Activated CD8-positive, alpha-beta memory T cell treated with anti-CD3 and anti-CD28 coated beads for 24 hours (primary cell): Measurements from ENCODE around the gene SLC8A1.
"Not testable (repeated sequence)": the region's sequence is repeated elsewhere in the genome, so short reads cannot be mapped to it uniquely, and the experiment has no call there.

ENCODE experiments used
- DNase-seq: peaks from one replicate; pipeline ENCODE4 v3.0.0-alpha.2; 2020

Gene SLC8A1

GRCh38 chr2:40095000-40095399, 356.9 kb downstream of the SLC8A1 start:
- no peak for DNase-seq

DNA sequence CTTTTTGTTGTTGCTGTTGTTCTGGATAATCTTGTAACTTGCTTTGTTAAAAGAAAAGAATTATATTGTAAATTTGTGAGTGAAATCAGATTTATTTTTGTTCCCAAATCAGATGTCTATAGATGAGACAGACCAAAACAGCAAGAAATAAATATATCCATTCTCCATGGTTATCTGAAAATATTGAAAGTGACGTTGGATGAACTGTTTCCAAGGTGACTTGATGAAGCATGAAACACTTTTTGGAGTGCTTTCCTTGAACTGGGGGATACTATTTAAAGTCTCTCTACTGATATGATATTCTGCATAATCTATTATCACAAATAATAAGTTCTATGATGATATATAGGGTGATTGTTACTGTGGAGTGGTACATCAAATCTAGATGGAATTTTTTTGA, 357.4 kb downstream of the SLC8A1 start:
- no peak for DNase-seq

DNA sequence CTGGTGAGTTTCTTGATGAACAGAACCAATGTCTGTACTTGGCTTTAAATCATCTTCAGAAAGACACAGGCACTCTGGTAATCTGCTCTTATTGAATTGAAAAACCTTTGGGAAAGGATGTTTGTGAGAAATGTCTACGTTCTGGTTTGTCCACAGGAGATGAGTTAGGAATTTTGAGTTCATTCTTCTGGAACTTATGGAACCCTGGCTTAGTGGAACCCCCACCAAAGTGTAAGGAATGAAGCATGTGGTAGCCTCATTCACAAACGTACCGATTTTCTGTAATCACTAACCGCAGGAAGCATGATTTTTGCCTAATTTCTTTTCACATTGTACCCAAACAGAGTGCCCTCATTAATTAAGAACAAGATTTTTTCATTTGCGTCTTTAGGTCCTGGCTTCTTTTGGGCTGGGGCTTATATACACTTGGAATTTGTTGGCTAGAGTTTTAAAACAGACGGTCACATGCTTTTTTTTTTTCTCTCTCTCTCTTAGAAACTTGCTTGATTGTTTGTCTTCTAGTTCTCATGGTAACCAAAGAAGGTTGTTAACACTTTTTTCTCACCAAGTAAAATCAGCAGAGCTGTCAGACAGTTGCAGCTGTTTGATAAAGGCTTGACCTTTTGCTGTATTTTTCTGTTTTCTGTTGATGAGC, 358.7 kb downstream of the SLC8A1 start:
- DNase-seq: no peak

GRCh38 chr2:40090044-40090443, 361.8 kb downstream of the SLC8A1 start:
- DNase-seq: no peak

GRCh38 chr2:40087927-40088326, 364.0 kb downstream of the SLC8A1 start:
- DNase-seq: no peak

DNA sequence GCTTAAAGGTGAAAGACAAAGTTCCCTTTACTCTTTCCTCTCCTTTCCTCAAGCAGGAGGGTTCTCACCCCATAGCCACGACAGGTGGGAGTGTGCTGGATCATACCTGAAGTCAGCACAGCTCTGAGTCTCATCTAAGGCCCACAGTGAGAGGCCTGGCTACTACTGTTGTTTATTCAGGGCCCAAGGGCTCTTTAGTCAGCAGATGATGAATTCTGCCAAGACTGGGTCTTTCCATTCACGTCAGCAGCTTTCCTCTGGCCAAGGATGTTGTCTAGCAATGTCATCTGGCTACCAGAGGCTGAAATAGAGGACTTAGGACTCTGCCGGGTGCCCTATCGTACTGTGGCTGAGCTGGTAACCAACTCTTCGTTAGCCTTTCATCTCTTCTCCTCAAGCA, 364.5 kb downstream of the SLC8A1 start:
- DNase-seq: no peak

- no peak for DNase-seq
Observed at GRCh38 chr2:40085786-40086185, 366.1 kb downstream of the SLC8A1 start.

- not testable (repeated sequence) for DNase-seq
Observed at GRCh38 chr2:40073336-40073735, 378.6 kb downstream of the SLC8A1 start.

DNA sequence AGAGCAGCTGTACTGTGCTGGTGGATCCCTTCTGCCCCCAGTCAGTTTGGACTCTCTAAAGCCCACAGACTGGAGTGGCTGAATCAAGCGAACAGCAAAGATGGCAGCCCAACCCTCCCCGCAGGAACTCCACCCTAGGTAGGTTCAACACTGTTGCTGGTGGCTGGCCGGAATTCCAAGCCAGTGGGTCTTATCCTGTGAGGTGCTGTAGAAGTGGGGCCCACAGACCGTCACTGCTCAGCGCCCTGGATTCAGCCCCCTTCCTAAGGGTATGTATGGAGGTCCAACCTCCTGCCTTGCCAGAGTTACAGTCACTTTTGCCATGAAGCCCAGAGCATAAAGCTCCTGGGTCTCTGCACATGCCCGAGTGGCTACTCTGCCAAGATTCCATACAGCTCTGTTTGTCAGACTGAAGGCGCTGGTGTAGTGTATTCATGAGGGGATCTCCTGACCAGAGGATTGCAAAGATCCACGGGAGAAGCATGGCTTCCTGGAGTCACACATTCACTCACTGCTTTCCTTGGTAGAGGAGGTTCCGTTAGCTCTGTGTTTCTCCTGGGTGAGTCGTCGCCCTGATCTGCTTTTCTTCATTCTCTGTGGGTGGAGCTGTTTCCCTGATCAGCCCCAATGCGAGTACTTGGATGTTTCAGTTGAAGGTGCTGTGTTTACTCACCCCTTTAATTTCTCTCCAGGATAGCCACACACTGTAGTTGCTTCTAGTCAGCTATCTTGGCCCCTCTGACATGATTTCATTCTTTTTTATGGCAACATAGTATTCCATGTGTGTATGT, 379.3 kb downstream of the SLC8A1 start:
- DNase-seq: no peak

GRCh38 chr2:40062381-40062780, 389.5 kb downstream of the SLC8A1 start:
- no peak for DNase-seq

DNA sequence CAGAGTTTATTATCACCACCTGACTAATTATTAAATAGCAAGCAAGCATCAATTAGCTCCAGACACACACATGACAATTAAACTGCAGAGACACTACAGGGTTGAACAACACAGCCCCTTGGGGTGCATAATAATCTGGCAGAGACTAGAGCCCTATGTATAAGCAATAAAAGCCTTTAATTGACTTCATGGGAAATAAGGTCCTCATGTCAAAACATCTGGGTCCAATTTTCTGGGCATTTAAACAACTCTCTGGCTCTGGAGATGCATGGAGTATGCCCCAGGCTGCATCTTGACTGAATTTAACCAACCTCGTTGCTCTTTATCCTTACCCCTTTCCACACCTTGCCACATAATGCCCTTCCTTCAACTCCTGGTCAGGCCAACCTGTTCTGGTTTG, 402.1 kb downstream of the SLC8A1 start:
- no peak for DNase-seq

DNA sequence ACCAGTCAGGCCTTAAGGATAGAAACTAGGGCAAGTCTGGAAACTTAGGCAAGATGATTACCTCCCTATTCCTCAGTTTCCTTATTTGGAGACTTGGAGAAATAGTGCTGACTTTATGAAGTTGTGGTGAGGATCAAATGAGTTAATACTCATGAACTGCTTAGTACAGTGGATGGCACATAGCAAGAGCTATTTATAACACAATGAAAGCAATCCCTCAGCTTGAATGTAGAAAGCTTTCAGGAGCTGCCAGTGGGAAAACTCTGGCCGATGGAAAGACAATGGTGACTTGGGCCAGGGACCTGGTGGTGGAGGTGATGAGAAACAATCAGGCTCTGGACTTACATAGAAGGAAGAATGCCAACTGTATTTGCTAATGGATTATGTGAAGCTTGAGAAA, 403.4 kb downstream of the SLC8A1 start:
- no peak for DNase-seq

GRCh38 chr2:40047406-40047805, 404.5 kb downstream of the SLC8A1 start:
- no peak for DNase-seq
